Endothelial cell of umbilical vein (primary cell): ENCODE data around the gene SERGEF. TPM values are rescaled to one million over a fixed set of nuclear protein-coding genes. Genes with fewer than 3 reads are reported as not detected.

Experiments
- BruUV-seq: library from RNA; stranded (reverse); fragments of 400-500 nt; replicated peaks from 2 replicates; lab custom pipeline; 2021; lab: Mats Ljungman, UMichigan
- CTCF ChIA-PET: fragments of 300-600, 350-600 bp; sonication (Branson Sonifier 250); formaldehyde crosslinking; loops from one replicate; lab custom pipeline; 2021; ENCODE audit warnings: antibody characterized with exemption, inconsistent platforms; lab: Charles Lee
- POLR2A ChIA-PET: fragments of 300-600, 350-600 bp; sonication (Branson Sonifier 250); formaldehyde crosslinking; loops from one replicate; lab custom pipeline; 2021; ENCODE audit warnings: antibody characterized with exemption, inconsistent platforms; lab: Charles Lee
- DNase-seq: peaks from one replicate; pipeline ENCODE4 v3.0.0-alpha.2; 2011; ENCODE audit warnings: low read depth, low spot score
- FAIRE-seq: peaks from 2 replicates; lab custom pipeline; 2011; peaks lifted over from hg19 to GRCh38; lab: Jason Lieb, UNC
- H2AFZ ChIP-seq: 2 replicates; pipeline ENCODE4 v1.6.0; 2012; ENCODE audit warnings: low read depth, low read length, control low read depth, inconsistent platforms
- H3K27ac ChIP-seq: 2 replicates; pipeline ENCODE4 v1.5.1; 2011; ENCODE audit warnings: low read depth, mild to moderate bottlenecking, control low read depth, low read length, moderate library complexity; ENCODE audit not compliant: insufficient read depth
- H3K27me3 ChIP-seq, 2 experiments: 2 replicates each; pipeline versions ENCODE4 v1.6.0 to v1.6.1; 2011; ENCODE audit warnings: low read length in 2 of 2, mixed read lengths in 1 of 2; ENCODE audit not compliant: control insufficient read depth in 2 of 2, insufficient read depth in 2 of 2
- H3K36me3 ChIP-seq, 2 experiments: 2 replicates in 1 of 2; 3 replicates in 1 of 2; pipeline ENCODE4 v1.5.1; 2011; ENCODE audit warnings: low read length in 2 of 2, mild to moderate bottlenecking in 1 of 2, moderate library complexity in 1 of 2; ENCODE audit not compliant: control insufficient read depth in 2 of 2, insufficient read depth in 2 of 2; ENCODE audit errors: extremely low read depth in 1 of 2
- H3K4me1 ChIP-seq: 3 replicates; pipeline ENCODE4 v1.5.1; 2011; ENCODE audit warnings: mild to moderate bottlenecking, low read length; ENCODE audit not compliant: control insufficient read depth, insufficient read depth; ENCODE audit errors: extremely low read depth
- H3K4me2 ChIP-seq: 2 replicates; pipeline ENCODE4 v1.6.1; 2011; ENCODE audit warnings: low read length, control low read depth, mixed read lengths; ENCODE audit not compliant: insufficient read depth
- H3K4me3 ChIP-seq, 3 experiments: fragments of 200-600 bp in 1 of 3; sonication (generic), shearing (Covaris generic) in 1 of 3; replicated peaks in 1 of 3; 2 replicates each; pipeline ENCODE4 v1.5.1; 2011 to 2016; ENCODE audit warnings: control low read depth in 3 of 3, low read length in 3 of 3, mild to moderate bottlenecking in 2 of 3, inconsistent platforms in 1 of 3, low read depth in 1 of 3, moderate library complexity in 1 of 3; ENCODE audit not compliant: insufficient read depth in 1 of 3
- H3K79me2 ChIP-seq: 2 replicates; pipeline ENCODE4 v1.6.0; 2012; ENCODE audit warnings: low read length, inconsistent platforms; ENCODE audit not compliant: control insufficient read depth, insufficient read depth
- H3K9ac ChIP-seq: replicated peaks from 2 replicates; pipeline ENCODE3; 2011; ENCODE audit warnings: low read length, control low read depth; ENCODE audit not compliant: insufficient read depth; ENCODE audit errors: extremely low read depth
- H3K9me1 ChIP-seq: replicated peaks from 3 replicates; pipeline ENCODE4 v1.6.0; 2011; ENCODE audit warnings: mild to moderate bottlenecking, low read length; ENCODE audit not compliant: control insufficient read depth, insufficient read depth; ENCODE audit errors: extremely low read depth
- H3K9me3 ChIP-seq: replicated peaks from 2 replicates; pipeline ENCODE4 v1.5.1; 2012; ENCODE audit warnings: low read length, inconsistent platforms; ENCODE audit not compliant: control insufficient read depth, insufficient read depth
- H4K20me1 ChIP-seq: replicated peaks from 2 replicates; pipeline ENCODE3; 2011; ENCODE audit warnings: mild to moderate bottlenecking, low read length; ENCODE audit not compliant: control insufficient read depth, insufficient read depth; ENCODE audit errors: extremely low read depth
- EZH2 ChIP-seq: IDR thresholded peaks from 2 replicates; pipeline ENCODE4 v1.6.1; 2012; ENCODE audit warnings: borderline replicate concordance, low read depth, mild to moderate bottlenecking, moderate library complexity, low read length, inconsistent platforms; ENCODE audit not compliant: severe bottlenecking
- FOS ChIP-seq: IDR thresholded peaks from 2 replicates; pipeline ENCODE4 v1.6.1; 2011; ENCODE audit warnings: mild to moderate bottlenecking, low read length, moderate library complexity, borderline replicate concordance; ENCODE audit not compliant: insufficient read depth
- GATA2 ChIP-seq: IDR thresholded peaks from 2 replicates; pipeline ENCODE4 v1.7.0; 2011; ENCODE audit warnings: low read depth, mild to moderate bottlenecking, moderate library complexity, mixed read lengths, low read length; ENCODE audit not compliant: insufficient read length, insufficient read depth
- JUN ChIP-seq: IDR thresholded peaks from 2 replicates; pipeline ENCODE4 v1.6.1; 2011; ENCODE audit warnings: borderline replicate concordance, low read depth; ENCODE audit not compliant: insufficient read length, insufficient read depth
- MYC ChIP-seq: IDR thresholded peaks from one replicate; pipeline ENCODE4 v1.6.1; 2011; ENCODE audit warnings: mild to moderate bottlenecking, low read depth, low read length
- POLR2A ChIP-seq: IDR thresholded peaks from 2 replicates; pipeline ENCODE4 v1.6.1; 2012; ENCODE audit warnings: low read depth, mild to moderate bottlenecking, control low read depth, low read length
- POLR2AphosphoS5 ChIP-seq: IDR thresholded peaks from 2 replicates; pipeline ENCODE4 v1.6.1; 2012; ENCODE audit warnings: low read depth, mild to moderate bottlenecking, control low read depth, low read length, moderate library complexity; ENCODE audit not compliant: insufficient read depth
- dilution Hi-C: fragments of 300-500 bp; cut with MboI; formaldehyde crosslinking; loops from one replicate; pipeline ENCODE4 v1.15.0; 2019; ENCODE audit warnings: low sequenced_read_pairs; ENCODE audit not compliant: extremely low pct_ligation_motif_present
- intact Hi-C: fragments of 100-400 bp; cut with micrococcal nuclease; formaldehyde crosslinking; loops from one replicate; pipeline ENCODE4 v1.10.0; 2022
- polyA plus RNA-seq, 4 experiments: library from polyadenylated mRNA; depleted of rRNA in 3 of 4; stranded (reverse) in 3 of 4; unstranded in 1 of 4; fragments of >200 nt; gene quantifications; 2 replicates each; pipeline versions ENCODE4 v1.2.1 to v1.2.3, GENCODE V29; 2011 to 2012; ENCODE audit warnings: missing spikeins in 1 of 4
- total RNA-seq: library from RNA; stranded (reverse); gene quantifications from 2 replicates; pipeline ENCODE4 v1.2.3, GENCODE V29; 2021
- TF ChIP-seq, protein P1 (sequence below), 2 donors: IDR thresholded peaks; 1 replicate in 1 of 2; 2 replicates in 1 of 2; pipeline ENCODE4 v1.5.1; 2011; ENCODE audit warnings: low read length in 2 of 2, mild to moderate bottlenecking in 2 of 2, moderate library complexity in 2 of 2, control low read depth in 1 of 2, inconsistent platforms in 1 of 2, low read depth in 1 of 2; ENCODE audit not compliant: insufficient read depth in 1 of 2; ENCODE audit errors: extremely low read depth in 1 of 2
- TF ChIP-seq, protein P2 (sequence below): IDR thresholded peaks from 2 replicates; pipeline ENCODE4 v1.6.1; 2011; ENCODE audit not compliant: insufficient read depth, insufficient read length

SERGEF gene
- total and polyA plus RNA-seq, 2 donors (not counting 3 experiments of a cell fraction or from before 2014, with no cell fraction given): 8.7 to 16.7 TPM

DNA sequence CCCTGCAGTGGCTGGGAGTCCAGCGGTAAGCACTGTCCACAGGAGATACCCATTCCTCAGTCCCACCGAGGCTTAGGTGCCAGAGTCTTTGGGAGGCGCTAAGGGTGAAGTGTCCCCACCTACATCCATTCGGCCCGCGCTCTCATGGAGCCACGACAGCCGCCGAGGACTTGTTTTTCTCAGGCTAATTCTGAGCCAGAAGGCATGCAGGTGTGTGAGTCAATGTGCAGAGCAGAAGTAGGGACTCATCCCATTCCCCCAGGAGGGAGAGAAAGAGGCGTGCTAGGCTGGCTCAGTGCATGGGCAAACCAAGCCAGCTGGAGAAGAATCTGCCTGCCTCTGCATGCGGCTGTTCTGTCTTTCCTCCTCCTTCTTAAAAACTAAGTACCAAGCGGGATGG is 231.6 kb downstream of the SERGEF start:
- Histone ChIP-seq H3K36me3 (no peaks in the 10 kb centered on the region), H3K9me3 (no peaks in the 10 kb centered on the region), H3K79me2 (no peaks in the 10 kb centered on the region), H3K27me3 (no peaks in the 10 kb centered on the region), H3K27ac (no peak overlapping the region), H3K4me3 (no peak overlapping the region), H3K9ac (no peak overlapping the region), H3K4me1 (no peaks in the 10 kb centered on the region), H3K9me1 (no peaks in the 10 kb centered on the region), H3K4me2 (no peak overlapping the region), H4K20me1 (no peaks in the 10 kb centered on the region), H2AFZ (no peak overlapping the region)
- DNase-seq (no peak), FAIRE-seq (no peak)
- no TSS peak for BruUV-seq
- CTCF ChIA-PET: interaction anchor here (0.7 kb wide), 1 partner anchor 190 kb away, joined by 4 read pairs; no protein-coding TSS in a partner anchor
- intact Hi-C loops: no loop called here
- dilution Hi-C loops: no loop called here
- TF ChIP-seq, protein P1, sequence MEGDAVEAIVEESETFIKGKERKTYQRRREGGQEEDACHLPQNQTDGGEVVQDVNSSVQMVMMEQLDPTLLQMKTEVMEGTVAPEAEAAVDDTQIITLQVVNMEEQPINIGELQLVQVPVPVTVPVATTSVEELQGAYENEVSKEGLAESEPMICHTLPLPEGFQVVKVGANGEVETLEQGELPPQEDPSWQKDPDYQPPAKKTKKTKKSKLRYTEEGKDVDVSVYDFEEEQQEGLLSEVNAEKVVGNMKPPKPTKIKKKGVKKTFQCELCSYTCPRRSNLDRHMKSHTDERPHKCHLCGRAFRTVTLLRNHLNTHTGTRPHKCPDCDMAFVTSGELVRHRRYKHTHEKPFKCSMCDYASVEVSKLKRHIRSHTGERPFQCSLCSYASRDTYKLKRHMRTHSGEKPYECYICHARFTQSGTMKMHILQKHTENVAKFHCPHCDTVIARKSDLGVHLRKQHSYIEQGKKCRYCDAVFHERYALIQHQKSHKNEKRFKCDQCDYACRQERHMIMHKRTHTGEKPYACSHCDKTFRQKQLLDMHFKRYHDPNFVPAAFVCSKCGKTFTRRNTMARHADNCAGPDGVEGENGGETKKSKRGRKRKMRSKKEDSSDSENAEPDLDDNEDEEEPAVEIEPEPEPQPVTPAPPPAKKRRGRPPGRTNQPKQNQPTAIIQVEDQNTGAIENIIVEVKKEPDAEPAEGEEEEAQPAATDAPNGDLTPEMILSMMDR (IDR thresholded peaks at IDR 0.05; ENCODE audit: extremely low read depth in 1 of 2, insufficient read depth in 1 of 2, low read depth in 1 of 2, low read length in 2 of 2): no peak
- TF ChIP-seq FOS: no peak
- no peak for TF ChIP-seq JUN
- TF ChIP-seq MYC: no peak
- no peak for TF ChIP-seq GATA2
- TF ChIP-seq, protein P2, sequence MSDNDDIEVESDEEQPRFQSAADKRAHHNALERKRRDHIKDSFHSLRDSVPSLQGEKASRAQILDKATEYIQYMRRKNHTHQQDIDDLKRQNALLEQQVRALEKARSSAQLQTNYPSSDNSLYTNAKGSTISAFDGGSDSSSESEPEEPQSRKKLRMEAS: no peak
- no peak for TF ChIP-seq POLR2AphosphoS5
- no peak for TF ChIP-seq EZH2
- no peak for TF ChIP-seq POLR2A
- POLR2A ChIA-PET: no interaction called here
